A204.1 (cell line): ENCODE measurements around the gene NPLOC4.
A peak's percentile ranks its signal among the peaks of the same experiment; 100 is the strongest.
"Not testable (repeated sequence)": the region's sequence is repeated elsewhere in the genome, so short reads cannot be mapped to it uniquely, and the experiment has no call there.

Experiments used
- FAIRE-seq: peaks from 2 replicates; lab custom pipeline; 2012; peaks lifted over from hg19 to GRCh38; lab: Jason Lieb, UNC

Gene NPLOC4

GRCh38 chr17:81631482-81631881 is 5.4 kb downstream of the NPLOC4 start:
- no peak for FAIRE-seq

DNA sequence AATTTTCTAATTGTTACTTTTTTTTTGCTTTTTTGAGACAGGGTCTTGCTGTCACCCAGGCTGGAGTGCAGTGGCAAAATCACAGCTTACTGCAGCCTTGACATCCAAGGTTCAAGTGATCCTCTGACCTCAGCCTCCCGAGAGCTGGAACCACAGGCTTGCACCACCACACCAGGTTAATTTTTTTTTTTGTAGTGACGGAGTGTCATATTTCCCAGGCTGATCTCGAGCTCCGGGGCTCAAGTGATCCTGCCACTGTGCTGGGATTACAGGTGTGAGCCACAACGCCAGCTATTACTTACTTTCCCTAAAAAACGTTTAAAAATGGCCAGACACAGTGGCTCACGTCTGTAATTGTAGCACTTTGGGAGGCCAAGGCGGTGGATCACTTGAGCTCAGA is 6.6 kb downstream of the NPLOC4 start:
- FAIRE-seq: no peak

GRCh38 chr17:81621494-81622130 is 15.3 kb downstream of the NPLOC4 start:
- FAIRE-seq: no peak

GRCh38 chr17:81618307-81618706 is 18.6 kb downstream of the NPLOC4 start:
- FAIRE-seq: not testable (repeated sequence)

GRCh38 chr17:81616877-81617276 is 20.0 kb downstream of the NPLOC4 start:
- FAIRE-seq: no peak

GRCh38 chr17:81615401-81615930 is 21.4 kb downstream of the NPLOC4 start:
- no peak for FAIRE-seq

GRCh38 chr17:81612172-81612970 is 24.5 kb downstream of the NPLOC4 start:
- FAIRE-seq: no peak

GRCh38 chr17:81609541-81610311 is 27.2 kb downstream of the NPLOC4 start:
- FAIRE-seq: no peak

DNA sequence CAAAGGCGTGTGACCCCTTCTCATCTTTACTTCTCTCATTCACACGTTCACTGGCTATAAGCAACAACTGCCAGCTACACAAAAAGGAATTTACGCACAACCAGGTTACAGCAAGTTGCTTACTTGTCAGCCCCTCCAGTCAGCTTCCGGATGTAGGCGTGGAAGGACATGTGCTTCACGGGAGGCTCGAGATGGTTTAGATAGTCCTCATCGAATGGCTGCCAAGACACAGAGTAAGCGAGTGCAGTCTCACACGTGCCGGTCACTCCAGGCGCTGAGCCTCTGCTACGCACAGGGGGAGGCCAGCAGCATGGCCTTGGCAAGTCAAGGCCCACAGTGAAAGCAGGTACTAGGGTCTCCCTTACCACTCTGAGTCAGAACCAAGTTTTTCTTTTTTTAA is 28.3 kb downstream of the NPLOC4 start:
- FAIRE-seq: no peak

GRCh38 chr17:81608082-81608481 is 28.8 kb downstream of the NPLOC4 start:
- FAIRE-seq: no peak

DNA sequence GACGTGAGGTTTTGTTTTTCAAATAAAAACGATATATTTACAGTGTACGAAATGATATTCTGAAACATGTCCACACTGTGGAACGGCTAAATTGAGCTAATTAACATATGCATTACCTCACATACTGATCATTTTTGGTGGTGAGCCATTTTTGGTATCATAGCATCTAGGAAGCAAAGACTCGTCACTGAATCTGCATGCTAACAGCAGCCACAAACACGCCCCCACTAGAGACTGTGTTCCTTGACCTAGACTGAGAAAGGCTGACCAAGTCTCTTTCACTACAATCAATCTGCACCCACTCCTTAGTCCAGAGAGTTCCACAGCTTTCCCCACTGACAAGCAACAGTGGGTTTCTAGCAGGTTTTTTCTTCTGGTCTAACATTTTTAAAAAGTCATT is 29.5 kb downstream of the NPLOC4 start:
- FAIRE-seq: no peak

DNA sequence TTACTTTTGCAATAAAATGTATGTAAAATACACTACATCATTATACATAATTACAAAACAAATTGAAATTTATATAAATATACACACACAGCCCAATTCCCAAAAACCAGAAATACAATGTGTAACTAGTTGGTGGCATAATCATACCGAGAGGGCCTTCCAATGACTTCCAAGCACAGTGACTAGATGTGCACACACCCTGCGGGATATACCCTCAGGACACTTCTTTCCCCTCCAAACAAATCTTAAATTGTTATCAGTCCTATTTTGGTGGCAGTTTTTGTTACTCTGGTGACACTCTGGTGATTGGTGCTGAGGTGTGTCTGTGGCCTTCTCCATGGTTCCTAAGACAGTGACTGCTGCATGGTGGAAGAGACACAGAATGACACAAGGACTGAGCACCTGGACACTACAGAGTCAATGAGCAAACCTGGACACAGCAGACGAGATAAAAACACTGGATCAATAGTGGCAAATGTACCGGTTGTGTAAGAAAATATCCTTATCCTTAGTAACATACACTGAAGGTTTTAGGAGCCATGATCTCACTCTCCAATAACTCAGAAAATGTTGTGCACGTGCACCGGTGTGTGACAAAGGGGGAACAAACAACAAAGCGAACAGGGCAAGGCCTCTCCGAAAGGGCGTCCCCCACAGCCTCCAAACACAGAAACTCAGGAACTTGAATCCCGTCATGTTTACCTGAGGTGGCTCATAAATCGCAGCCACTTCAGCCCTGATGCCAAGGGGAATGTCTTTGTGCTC is 32.9 kb downstream of the NPLOC4 start:
- no peak for FAIRE-seq

DNA sequence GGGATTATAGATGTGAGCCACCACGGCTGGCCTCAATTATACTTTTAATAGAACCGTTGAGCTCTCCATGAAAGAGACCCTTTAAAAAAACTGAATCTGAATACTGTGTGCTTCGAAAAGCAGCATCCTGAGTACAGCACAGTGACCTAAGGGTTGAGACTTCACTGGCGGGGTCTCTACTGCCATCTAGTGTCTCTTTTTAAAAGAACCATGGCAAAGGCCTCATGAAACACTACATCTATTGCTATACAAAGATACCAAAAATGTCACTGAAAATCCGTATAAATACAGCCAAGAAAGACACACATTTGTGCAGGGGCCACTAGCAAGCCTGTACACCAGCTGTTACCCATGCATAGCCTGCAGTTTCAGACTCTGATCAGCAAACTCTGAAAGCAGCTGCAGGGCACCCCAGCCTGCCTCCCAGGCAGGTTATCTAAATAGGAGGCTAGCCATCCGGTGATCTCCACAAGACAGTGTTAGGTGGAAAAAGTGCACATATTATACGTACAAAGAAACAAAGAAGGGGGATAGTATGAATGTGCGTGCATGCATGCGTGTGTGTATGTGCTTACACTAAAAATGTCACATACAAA is 35.3 kb downstream of the NPLOC4 start:
- peak; percentile 83 for FAIRE-seq

GRCh38 chr17:81599719-81600486 is 37.0 kb downstream of the NPLOC4 start:
- FAIRE-seq: no peak

GRCh38 chr17:81593105-81593871 is 43.6 kb downstream of the NPLOC4 start:
- FAIRE-seq: no peak

DNA sequence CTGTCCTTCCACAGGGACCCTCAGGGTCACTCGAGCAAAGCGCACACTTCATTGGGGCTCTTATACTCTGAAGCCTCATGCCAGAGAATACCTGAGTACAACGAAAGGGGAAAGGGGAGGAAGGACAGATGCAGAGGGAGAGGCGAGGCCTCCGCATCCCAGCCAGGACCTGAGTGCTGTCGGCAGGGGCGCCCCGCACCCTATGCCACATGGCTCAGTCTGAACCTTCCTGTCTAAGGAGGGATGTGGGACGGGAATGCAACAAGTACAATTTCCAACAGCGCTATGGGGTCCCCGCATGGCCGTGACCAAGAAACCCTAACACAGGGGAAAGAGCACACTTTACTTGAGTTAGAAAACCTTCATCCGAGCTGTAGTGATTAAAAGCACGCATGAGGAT is 44.9 kb downstream of the NPLOC4 start:
- FAIRE-seq: no peak

DNA sequence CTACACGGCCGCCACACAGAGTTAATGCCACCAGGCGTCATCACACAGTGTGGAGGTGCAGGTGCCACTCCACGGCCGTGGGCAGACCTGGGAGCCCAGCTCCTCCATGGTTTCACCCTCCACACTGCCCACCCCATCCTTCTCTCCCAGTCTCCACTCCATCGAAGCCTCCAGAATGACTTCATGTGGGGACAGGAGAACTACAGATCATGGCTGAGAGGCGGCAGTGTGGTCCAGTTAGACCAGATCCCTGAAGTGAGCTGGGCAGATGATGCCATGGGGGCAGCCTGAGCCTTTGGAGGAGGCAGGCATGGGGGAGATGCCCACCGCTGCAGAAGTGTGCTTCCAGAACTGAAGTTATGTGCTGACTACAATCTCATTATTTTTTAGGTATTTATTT is 46.8 kb downstream of the NPLOC4 start:
- no peak for FAIRE-seq

GRCh38 chr17:81589612-81590011 is 47.3 kb downstream of the NPLOC4 start:
- no peak for FAIRE-seq

GRCh38 chr17:81586096-81586495 is 50.8 kb downstream of the NPLOC4 start:
- no peak for FAIRE-seq

GRCh38 chr17:81584771-81585170 is 52.1 kb downstream of the NPLOC4 start:
- FAIRE-seq: not testable (repeated sequence)
